ENCODE data around the gene AGK.

Gene AGK

DNA sequence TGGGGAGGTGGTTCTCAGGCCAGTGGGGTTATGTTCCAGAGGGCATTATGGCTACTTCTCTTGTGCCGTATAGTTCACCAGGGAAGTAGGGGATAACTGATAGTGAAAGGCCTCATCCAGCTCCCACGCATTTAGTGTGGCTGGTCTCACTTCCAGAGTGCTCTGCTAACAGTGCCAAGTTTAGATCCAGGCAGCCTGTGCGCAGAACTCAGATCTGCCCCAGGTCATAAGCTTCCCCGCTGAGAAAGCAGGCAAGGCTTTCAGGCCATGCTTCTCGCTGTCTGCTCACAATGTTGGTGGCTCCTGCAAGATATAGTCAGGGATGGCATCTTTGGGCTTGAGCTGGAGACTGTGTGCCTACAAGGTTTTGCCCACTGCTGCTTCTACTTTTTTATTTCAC is 11.3 kb downstream of the AGK start:
- DNase-seq (ENCODE audit: insufficient read length, low spot score): no peak
- FAIRE-seq: no peak
- TF ChIP-seq CTCF (IDR thresholded peaks at IDR 0.05; ENCODE audit: insufficient read depth, missing control alignments): no peak

- DNase-seq (ENCODE audit: insufficient read length, low spot score) (no peak), FAIRE-seq (no peak)
- no peak for TF ChIP-seq CTCF (IDR thresholded peaks at IDR 0.05; ENCODE audit: insufficient read depth, missing control alignments)
Observed at GRCh38 chr7:141562972-141563371, 11.8 kb downstream of the AGK start.

- DNase-seq (ENCODE audit: insufficient read length, low spot score): no peak
- TF ChIP-seq CTCF (IDR thresholded peaks at IDR 0.05; ENCODE audit: insufficient read depth, missing control alignments): no peak
- FAIRE-seq: no peak
Observed at GRCh38 chr7:141563956-141564623, 12.9 kb downstream of the AGK start.

DNA sequence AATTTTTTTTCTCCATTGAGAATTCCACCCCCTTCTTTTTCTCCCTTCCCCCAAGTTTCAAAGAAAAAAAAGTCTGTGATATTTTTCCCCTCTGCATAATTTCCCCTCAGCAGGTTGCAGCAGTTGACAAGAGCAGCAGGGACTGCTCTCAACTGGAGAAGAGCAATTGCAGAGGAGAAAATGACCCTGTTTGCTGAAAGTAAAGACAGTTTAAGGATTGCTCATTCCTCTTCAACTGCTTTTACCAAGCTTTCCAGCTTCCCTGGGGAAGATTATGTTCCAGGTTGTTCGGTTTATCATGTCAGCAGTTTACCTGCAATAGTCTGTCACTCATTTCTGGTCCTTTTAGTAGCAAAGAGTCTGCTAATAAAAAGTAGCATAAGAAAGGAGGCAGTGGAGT is 16.2 kb downstream of the AGK start:
- FAIRE-seq (no peak), DNase-seq (ENCODE audit: insufficient read length, low spot score) (no peak)
- TF ChIP-seq CTCF (IDR thresholded peaks at IDR 0.05; ENCODE audit: insufficient read depth, missing control alignments): no peak

DNA sequence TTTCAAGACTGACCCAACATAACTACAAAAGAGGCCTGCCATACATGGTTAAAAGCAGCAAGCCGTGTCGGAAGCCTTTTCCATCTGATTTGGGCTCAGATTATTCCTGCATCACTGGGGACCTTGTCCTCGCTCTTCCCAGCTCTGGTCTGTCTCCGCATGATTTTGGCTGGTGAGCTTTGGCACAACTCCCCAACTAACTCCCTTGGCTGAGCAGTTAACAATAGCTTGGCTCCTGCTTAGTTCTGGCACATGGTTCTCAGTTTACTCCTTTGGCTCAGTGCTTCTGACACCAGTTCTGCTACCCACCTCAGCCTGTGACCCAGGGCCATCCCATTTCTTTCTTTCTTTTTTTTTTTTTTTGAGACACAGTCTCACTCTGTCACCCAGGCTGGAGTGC is 17.0 kb downstream of the AGK start:
- no peak for FAIRE-seq
- no peak for TF ChIP-seq CTCF (IDR thresholded peaks at IDR 0.05; ENCODE audit: insufficient read depth, missing control alignments)
- no peak for DNase-seq (ENCODE audit: insufficient read length, low spot score)

GRCh38 chr7:141571059-141571458 is 19.8 kb downstream of the AGK start:
- FAIRE-seq: no peak
- no peak for TF ChIP-seq CTCF (IDR thresholded peaks at IDR 0.05; ENCODE audit: insufficient read depth, missing control alignments)

DNA sequence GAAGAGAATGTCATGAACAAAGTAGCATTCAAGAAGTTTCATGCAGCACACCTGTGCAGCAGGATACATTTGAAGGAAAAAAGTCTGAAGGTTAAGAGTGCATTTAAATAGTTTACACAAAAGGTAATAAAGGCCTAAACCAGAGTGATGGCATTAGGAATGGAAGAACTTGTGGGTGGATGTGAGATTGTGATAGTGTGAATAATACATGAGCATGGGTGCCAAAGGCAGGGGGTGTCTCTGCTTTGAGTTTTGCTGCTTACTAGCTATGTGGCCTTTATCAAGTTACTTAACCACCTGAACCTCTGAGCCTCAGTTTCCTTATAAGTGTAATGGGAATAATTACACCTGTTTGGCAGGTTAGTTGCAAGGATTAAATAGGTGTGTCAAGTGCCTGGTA is 21.0 kb downstream of the AGK start:
- FAIRE-seq: no peak
- no peak for TF ChIP-seq CTCF (IDR thresholded peaks at IDR 0.05; ENCODE audit: insufficient read depth, missing control alignments)
- no peak for DNase-seq (ENCODE audit: insufficient read length, low spot score)

More at GRCh38 chr7:141571059-141571458, 19.8 kb downstream of the AGK start:
- no peak for DNase-seq (ENCODE audit: insufficient read length, low spot score)
